ENCODE data around the gene ZAP70. TPM values are rescaled to one million over a fixed set of nuclear protein-coding genes. Genes with fewer than 3 reads are reported as not detected.
A peak's percentile ranks its signal among the peaks of the same experiment; 100 is the strongest.

Gene ZAP70
- total RNA-seq, 4 donors from 2014 or later = 2.6 to 16.1 (median 12.0) TPM

GRCh38 chr2:97724946-97725688 is 11.7 kb downstream of the ZAP70 start:
- Histone ChIP-seq H3K4me1 (no peaks in the 10 kb centered on the region), H3K27ac (no peak overlapping the region), H3K36me3 (no peaks in the 10 kb centered on the region), H3K4me3 (no peak overlapping the region), H3K9me3 (peaks cover 0 to 1% of the 10 kb centered on the region in 2 donors), H3K27me3 (no peaks in the 10 kb centered on the region)
- 94% methylated on average over 31 of the region's 31 CpGs; no CpG with 5 or more reads in 1 of the 2 donors for WGBS, 2 donors (ENCODE audit: low coverage in 1 of 2)
- no peak for DNase-seq
- intact Hi-C loops (cut with DNase I; ENCODE audit: low total_unique reads) = no loop called here
- in situ Hi-C loops (cut with MboI; ENCODE audit: low pct_ligation_motif_present in 1 of 4, low pct_unique_long_range_greater_than_20kb in 1 of 4, low sequenced_read_pairs in 3 of 4) = no loop called here
- TF ChIP-seq, protein P1, sequence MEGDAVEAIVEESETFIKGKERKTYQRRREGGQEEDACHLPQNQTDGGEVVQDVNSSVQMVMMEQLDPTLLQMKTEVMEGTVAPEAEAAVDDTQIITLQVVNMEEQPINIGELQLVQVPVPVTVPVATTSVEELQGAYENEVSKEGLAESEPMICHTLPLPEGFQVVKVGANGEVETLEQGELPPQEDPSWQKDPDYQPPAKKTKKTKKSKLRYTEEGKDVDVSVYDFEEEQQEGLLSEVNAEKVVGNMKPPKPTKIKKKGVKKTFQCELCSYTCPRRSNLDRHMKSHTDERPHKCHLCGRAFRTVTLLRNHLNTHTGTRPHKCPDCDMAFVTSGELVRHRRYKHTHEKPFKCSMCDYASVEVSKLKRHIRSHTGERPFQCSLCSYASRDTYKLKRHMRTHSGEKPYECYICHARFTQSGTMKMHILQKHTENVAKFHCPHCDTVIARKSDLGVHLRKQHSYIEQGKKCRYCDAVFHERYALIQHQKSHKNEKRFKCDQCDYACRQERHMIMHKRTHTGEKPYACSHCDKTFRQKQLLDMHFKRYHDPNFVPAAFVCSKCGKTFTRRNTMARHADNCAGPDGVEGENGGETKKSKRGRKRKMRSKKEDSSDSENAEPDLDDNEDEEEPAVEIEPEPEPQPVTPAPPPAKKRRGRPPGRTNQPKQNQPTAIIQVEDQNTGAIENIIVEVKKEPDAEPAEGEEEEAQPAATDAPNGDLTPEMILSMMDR (IDR thresholded peaks at IDR 0.05) = no peak
- TF ChIP-seq EP300 (IDR thresholded peaks at IDR 0.05; ENCODE audit: low read depth) (no peak), POLR2AphosphoS5 (IDR thresholded peaks at IDR 0.05) (no peak), POLR2A (IDR thresholded peaks at IDR 0.05) (no peak)

GRCh38 chr2:97726261-97727064 is 13.1 kb downstream of the ZAP70 start:
- Histone ChIP-seq H3K27me3 (no peaks in the 10 kb centered on the region), H3K4me1 (no peaks in the 10 kb centered on the region), H3K36me3 (no peaks in the 10 kb centered on the region), H3K9me3 (peaks cover 0 to 4% of the 10 kb centered on the region in 2 donors), H3K4me3 (no peak overlapping the region), H3K27ac (no peak overlapping the region)
- in situ Hi-C loops (cut with MboI; ENCODE audit: low pct_ligation_motif_present in 1 of 4, low pct_unique_long_range_greater_than_20kb in 1 of 4, low sequenced_read_pairs in 3 of 4) = no loop called here
- intact Hi-C loops (cut with DNase I; ENCODE audit: low total_unique reads) = no loop called here
- DNase-seq = no peak
- no peak for TF ChIP-seq POLR2AphosphoS5 (IDR thresholded peaks at IDR 0.05)
- TF ChIP-seq, protein P1 (IDR thresholded peaks at IDR 0.05) = no peak
- 57 to 76% methylated on average over 2 to 4 of the region's 4 CpGs for WGBS, 2 donors (ENCODE audit: low coverage in 1 of 2)

- Histone ChIP-seq H3K27ac (peak overlapping the region in 1 of 4 donors; percentile 4), H3K36me3 (no peaks in the 10 kb centered on the region), H3K9me3 (peaks cover 0 to 4% of the 10 kb centered on the region in 2 donors), H3K27me3 (no peaks in the 10 kb centered on the region), H3K4me1 (no peaks in the 10 kb centered on the region), H3K4me3 (no peak overlapping the region)
- in situ Hi-C loops (cut with MboI; ENCODE audit: low pct_ligation_motif_present in 1 of 4, low pct_unique_long_range_greater_than_20kb in 1 of 4, low sequenced_read_pairs in 3 of 4) = no loop called here
- no peak for TF ChIP-seq EP300 (IDR thresholded peaks at IDR 0.05; ENCODE audit: low read depth)
- TF ChIP-seq POLR2AphosphoS5 (IDR thresholded peaks at IDR 0.05) = no peak
- no peak for TF ChIP-seq POLR2A (IDR thresholded peaks at IDR 0.05)
- TF ChIP-seq, protein P1 (IDR thresholded peaks at IDR 0.05) = no peak
- intact Hi-C loops (cut with DNase I; ENCODE audit: low total_unique reads) = no loop called here
- DNase-seq = no peak
- WGBS, 2 donors (ENCODE audit: low coverage in 1 of 2) = 81 to 94% methylated on average over 5 to 7 of the region's 7 CpGs
Measured at GRCh38 chr2:97727296-97727695, 13.9 kb downstream of the ZAP70 start.

- in situ Hi-C loops (cut with MboI; ENCODE audit: low pct_ligation_motif_present in 1 of 4, low pct_unique_long_range_greater_than_20kb in 1 of 4, low sequenced_read_pairs in 3 of 4) = no loop called here
Measured at GRCh38 chr2:97728091-97728731, 14.8 kb downstream of the ZAP70 start.

More at GRCh38 chr2:97728091-97728731, 14.8 kb downstream of the ZAP70 start:
- Histone ChIP-seq H3K27me3 (no peaks in the 10 kb centered on the region), H3K27ac (peak overlapping the region in 1 of 4 donors; percentile 4), H3K9me3 (peaks cover 0 to 4% of the 10 kb centered on the region in 2 donors), H3K4me1 (no peaks in the 10 kb centered on the region), H3K36me3 (no peaks in the 10 kb centered on the region), H3K4me3 (no peak overlapping the region)
- 20 to 37% methylated on average over 3 to 12 of the region's 12 CpGs for WGBS, 2 donors (ENCODE audit: low coverage in 1 of 2)
- intact Hi-C loops (cut with DNase I; ENCODE audit: low total_unique reads) = no loop called here
- DNase-seq = no peak
- TF ChIP-seq, protein P1 (IDR thresholded peaks at IDR 0.05) = no peak
- TF ChIP-seq POLR2AphosphoS5 (IDR thresholded peaks at IDR 0.05) = no peak
- TF ChIP-seq POLR2A (IDR thresholded peaks at IDR 0.05) = no peak
- no peak for TF ChIP-seq EP300 (IDR thresholded peaks at IDR 0.05; ENCODE audit: low read depth)

Measured in transverse colon (tissue), 4 donors.